WTC11 (cell line): ENCODE measurements around the gene SERPINB12. TPM values are rescaled to one million over a fixed set of nuclear protein-coding genes. Genes with fewer than 3 reads are reported as not detected.

Experiments
- ATAC-seq: fragments of 200-7000 bp; cut with Tn5 transposase; 2 replicates; pipeline ENCODE4 v1.10.0; 2021; ENCODE audit warnings: mild to moderate bottlenecking, moderate library complexity
- CTCF ChIA-PET: fragments of 300-600 bp; sonication (Branson Sonifier 250); formaldehyde crosslinking; loops from one replicate; lab custom pipeline; 2021; ENCODE audit warnings: antibody characterized with exemption; lab: Charles Lee
- POLR2A ChIA-PET: fragments of 350-600 bp; sonication (Branson Sonifier 250); formaldehyde crosslinking; loops from one replicate; lab custom pipeline; 2021; ENCODE audit warnings: antibody characterized with exemption; lab: Charles Lee
- DNase-seq: peaks from one replicate; pipeline ENCODE4 v3.0.0; 2021; ENCODE audit warnings: low spot score
- H3K27ac Mint-ChIP-seq: 2 replicates; pipeline ENCODE4 v1.8.0; 2021; ENCODE audit warnings: mixed read lengths
- H3K27me3 Mint-ChIP-seq: 2 replicates; pipeline ENCODE4 v1.8.0; 2021; ENCODE audit warnings: low read depth, mild to moderate bottlenecking, moderate library complexity, mixed read lengths
- H3K36me3 Mint-ChIP-seq: 2 replicates; pipeline ENCODE4 v1.8.0; 2021; ENCODE audit warnings: mixed read lengths
- H3K4me1 Mint-ChIP-seq: 2 replicates; pipeline ENCODE4 v1.8.0; 2022; ENCODE audit warnings: mixed read lengths
- H3K4me3 Mint-ChIP-seq: 2 replicates; pipeline ENCODE4 v1.8.0; 2021; ENCODE audit warnings: mild to moderate bottlenecking, moderate library complexity, mixed read lengths
- H3K9me3 Mint-ChIP-seq: 2 replicates; pipeline ENCODE4 v1.8.0; 2021; ENCODE audit warnings: mixed read lengths
- CREM ChIP-seq: sonication (generic); formaldehyde crosslinking; IDR thresholded peaks from 2 replicates; pipeline ENCODE4 v1.8.1; 2022; ENCODE audit warnings: mild to moderate bottlenecking, missing genetic modification reagents, moderate library complexity
- GABPB1 ChIP-seq: sonication (generic); formaldehyde crosslinking; IDR thresholded peaks from 2 replicates; pipeline ENCODE4 v1.8.1; 2023; ENCODE audit warnings: mild to moderate bottlenecking, missing genetic modification reagents
- GRHL2 ChIP-seq: fragments of 250-450 bp; sonication (Bioruptor Pico); IDR thresholded peaks from 2 replicates; pipeline ENCODE4 v1.8.0; 2022; ENCODE audit warnings: mild to moderate bottlenecking, moderate library complexity; ENCODE audit not compliant: insufficient replicate concordance, severe bottlenecking
- HMGA2 ChIP-seq: fragments of 250-450 bp; sonication (Bioruptor Pico); IDR thresholded peaks from 2 replicates; pipeline ENCODE4 v1.4.0; 2021; ENCODE audit warnings: mild to moderate bottlenecking, moderate library complexity
- KAT7 ChIP-seq: sonication (generic); formaldehyde crosslinking; IDR thresholded peaks from 2 replicates; pipeline ENCODE4 v1.8.1; 2023; ENCODE audit warnings: missing genetic modification reagents, mild to moderate bottlenecking, borderline replicate concordance
- MAX ChIP-seq: sonication (generic); formaldehyde crosslinking; IDR thresholded peaks from 2 replicates; pipeline ENCODE4 v1.8.0; 2022; ENCODE audit warnings: mild to moderate bottlenecking, missing genetic modification reagents
- NFE2L1 ChIP-seq: sonication (generic); formaldehyde crosslinking; IDR thresholded peaks from 2 replicates; pipeline ENCODE4 v1.8.1; 2023; ENCODE audit warnings: missing genetic modification reagents
- NR2C2 ChIP-seq: sonication (generic); formaldehyde crosslinking; IDR thresholded peaks from 2 replicates; pipeline ENCODE4 v1.8.0; 2022; ENCODE audit warnings: mild to moderate bottlenecking, missing genetic modification reagents
- OVOL2 ChIP-seq: fragments of 250-450 bp; sonication (Bioruptor Pico); IDR thresholded peaks from 2 replicates; pipeline ENCODE4 v1.9.0; 2021; ENCODE audit warnings: mild to moderate bottlenecking, borderline replicate concordance
- PREB ChIP-seq: sonication (generic); formaldehyde crosslinking; IDR thresholded peaks from 2 replicates; pipeline ENCODE4 v1.8.1; 2022; ENCODE audit warnings: mild to moderate bottlenecking, missing genetic modification reagents, moderate library complexity, borderline replicate concordance
- PRRX2 ChIP-seq: fragments of 250-450 bp; sonication (Bioruptor Pico); IDR thresholded peaks from 2 replicates; pipeline ENCODE4 v1.8.0; 2021; ENCODE audit warnings: mild to moderate bottlenecking
- RELA ChIP-seq: sonication (generic); formaldehyde crosslinking; IDR thresholded peaks from 2 replicates; pipeline ENCODE4 v1.8.1; 2022; ENCODE audit warnings: missing genetic modification reagents, mild to moderate bottlenecking, borderline replicate concordance
- SMAD4 ChIP-seq: sonication (generic); formaldehyde crosslinking; IDR thresholded peaks from 2 replicates; pipeline ENCODE4 v1.8.0; 2022; ENCODE audit warnings: mild to moderate bottlenecking, missing genetic modification reagents
- SP1 ChIP-seq: sonication (generic); formaldehyde crosslinking; conservative IDR thresholded peaks from 2 replicates; pipeline ENCODE4 v1.8.1; 2022; ENCODE audit warnings: missing genetic modification reagents
- TEAD4 ChIP-seq: sonication (generic); formaldehyde crosslinking; IDR thresholded peaks from 2 replicates; pipeline ENCODE4 v1.8.0; 2022; ENCODE audit warnings: mild to moderate bottlenecking, missing genetic modification reagents
- ZBTB43 ChIP-seq: sonication (generic); formaldehyde crosslinking; IDR thresholded peaks from 2 replicates; pipeline ENCODE4 v1.8.1; 2023; ENCODE audit warnings: mild to moderate bottlenecking, missing genetic modification reagents
- ZNF219 ChIP-seq: sonication (generic); formaldehyde crosslinking; IDR thresholded peaks from 2 replicates; pipeline ENCODE4 v1.8.0; 2023; ENCODE audit warnings: missing genetic modification reagents, mild to moderate bottlenecking, borderline replicate concordance
- ZNF263 ChIP-seq: sonication (generic); formaldehyde crosslinking; IDR thresholded peaks from 2 replicates; pipeline ENCODE4 v1.8.1; 2022; ENCODE audit warnings: low read depth, mild to moderate bottlenecking, moderate library complexity, missing genetic modification reagents
- ZNF416 ChIP-seq: fragments of 250-450 bp; sonication (Bioruptor Pico); IDR thresholded peaks from 2 replicates; pipeline ENCODE4 v1.9.0; 2021; ENCODE audit warnings: mild to moderate bottlenecking, inconsistent platforms
- ZNF423 ChIP-seq: fragments of 250-450 bp; sonication (Bioruptor Pico); IDR thresholded peaks from 2 replicates; pipeline ENCODE4 v2.1.2; 2022; ENCODE audit warnings: mild to moderate bottlenecking, moderate library complexity
- total RNA-seq: library from RNA; stranded (reverse); gene quantifications from 3 replicates; pipeline ENCODE4 v1.2.3, GENCODE V29; 2021
- TF ChIP-seq, protein P1 (sequence below): sonication (generic); formaldehyde crosslinking; IDR thresholded peaks from 2 replicates; pipeline ENCODE4 v1.8.0; 2022; ENCODE audit warnings: missing genetic modification reagents
- TF ChIP-seq, protein P2 (sequence below): fragments of 250-450 bp; sonication (Bioruptor Pico); IDR thresholded peaks from 2 replicates; pipeline ENCODE4 v1.9.0; 2021; ENCODE audit warnings: mild to moderate bottlenecking
- TF ChIP-seq, protein P3 (sequence below): fragments of 250-450 bp; sonication (Bioruptor Pico); IDR thresholded peaks from 2 replicates; pipeline ENCODE4 v1.9.0; 2021; ENCODE audit warnings: moderate library complexity, mild to moderate bottlenecking, inconsistent platforms, borderline replicate concordance
- TF ChIP-seq, protein P4 (sequence below): sonication (generic); formaldehyde crosslinking; IDR thresholded peaks from 2 replicates; pipeline ENCODE4 v1.8.1; 2023; ENCODE audit warnings: mild to moderate bottlenecking, missing genetic modification reagents, moderate library complexity
- TF ChIP-seq, protein P5 (sequence below): sonication (generic); formaldehyde crosslinking; IDR thresholded peaks from 2 replicates; pipeline ENCODE4 v1.8.1; 2022; ENCODE audit warnings: low read depth, missing genetic modification reagents, borderline replicate concordance

The SERPINB12 gene
- total RNA-seq, 1 experiment from 2014 or later: not detected

- H3K4me3 Mint-ChIP-seq: no peak overlapping the region
- no peaks in the 10 kb centered on the region for H3K36me3 Mint-ChIP-seq
- no peak overlapping the region for H3K27ac Mint-ChIP-seq
- no peak for DNase-seq
- ATAC-seq: no peak
- H3K27me3 Mint-ChIP-seq: no peaks in the 10 kb centered on the region
- TF ChIP-seq ZNF263 (CRISPR knock-in tag) (no peak), NFE2L1 (CRISPR knock-in tag) (no peak), GABPB1 (no peak), KAT7 (CRISPR knock-in tag) (no peak), ZBTB43 (CRISPR knock-in tag) (no peak), ZNF423 (CRISPR knock-in tag) (no peak), SMAD4 (CRISPR knock-in tag) (no peak), HMGA2 (CRISPR knock-in tag) (no peak)
- TF ChIP-seq, protein P1, sequence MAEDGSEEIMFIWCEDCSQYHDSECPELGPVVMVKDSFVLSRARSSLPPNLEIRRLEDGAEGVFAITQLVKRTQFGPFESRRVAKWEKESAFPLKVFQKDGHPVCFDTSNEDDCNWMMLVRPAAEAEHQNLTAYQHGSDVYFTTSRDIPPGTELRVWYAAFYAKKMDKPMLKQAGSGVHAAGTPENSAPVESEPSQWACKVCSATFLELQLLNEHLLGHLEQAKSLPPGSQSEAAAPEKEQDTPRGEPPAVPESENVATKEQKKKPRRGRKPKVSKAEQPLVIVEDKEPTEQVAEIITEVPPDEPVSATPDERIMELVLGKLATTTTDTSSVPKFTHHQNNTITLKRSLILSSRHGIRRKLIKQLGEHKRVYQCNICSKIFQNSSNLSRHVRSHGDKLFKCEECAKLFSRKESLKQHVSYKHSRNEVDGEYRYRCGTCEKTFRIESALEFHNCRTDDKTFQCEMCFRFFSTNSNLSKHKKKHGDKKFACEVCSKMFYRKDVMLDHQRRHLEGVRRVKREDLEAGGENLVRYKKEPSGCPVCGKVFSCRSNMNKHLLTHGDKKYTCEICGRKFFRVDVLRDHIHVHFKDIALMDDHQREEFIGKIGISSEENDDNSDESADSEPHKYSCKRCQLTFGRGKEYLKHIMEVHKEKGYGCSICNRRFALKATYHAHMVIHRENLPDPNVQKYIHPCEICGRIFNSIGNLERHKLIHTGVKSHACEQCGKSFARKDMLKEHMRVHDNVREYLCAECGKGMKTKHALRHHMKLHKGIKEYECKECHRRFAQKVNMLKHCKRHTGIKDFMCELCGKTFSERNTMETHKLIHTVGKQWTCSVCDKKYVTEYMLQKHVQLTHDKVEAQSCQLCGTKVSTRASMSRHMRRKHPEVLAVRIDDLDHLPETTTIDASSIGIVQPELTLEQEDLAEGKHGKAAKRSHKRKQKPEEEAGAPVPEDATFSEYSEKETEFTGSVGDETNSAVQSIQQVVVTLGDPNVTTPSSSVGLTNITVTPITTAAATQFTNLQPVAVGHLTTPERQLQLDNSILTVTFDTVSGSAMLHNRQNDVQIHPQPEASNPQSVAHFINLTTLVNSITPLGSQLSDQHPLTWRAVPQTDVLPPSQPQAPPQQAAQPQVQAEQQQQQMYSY: no peak
- TF ChIP-seq, all 79 proteins: peak for 0
- ChIA-PET CTCF (no interaction called here), POLR2A (no interaction called here)
- Mint-ChIP-seq H3K4me1 (no peaks in the 10 kb centered on the region), H3K9me3 (no peaks in the 10 kb centered on the region)
Observed at GRCh38 chr18:63585988-63586387, 43.8 kb downstream of the SERPINB12 start.

- POLR2A ChIA-PET: no interaction called here
- TF ChIP-seq HMGA2 (CRISPR knock-in tag) (no peak), PREB (CRISPR knock-in tag) (no peak), SP1 (CRISPR knock-in tag) (no peak)
- TF ChIP-seq, protein P2, sequence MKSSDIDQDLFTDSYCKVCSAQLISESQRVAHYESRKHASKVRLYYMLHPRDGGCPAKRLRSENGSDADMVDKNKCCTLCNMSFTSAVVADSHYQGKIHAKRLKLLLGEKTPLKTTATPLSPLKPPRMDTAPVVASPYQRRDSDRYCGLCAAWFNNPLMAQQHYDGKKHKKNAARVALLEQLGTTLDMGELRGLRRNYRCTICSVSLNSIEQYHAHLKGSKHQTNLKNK (CRISPR knock-in tag): no peak
- no peaks in the 10 kb centered on the region for H3K9me3 Mint-ChIP-seq
- H3K4me3 Mint-ChIP-seq: no peak overlapping the region
- DNase-seq (no peak), ATAC-seq (no peak)
- no peaks in the 10 kb centered on the region for H3K4me1 Mint-ChIP-seq
- no peak overlapping the region for H3K27ac Mint-ChIP-seq
- CTCF ChIA-PET: no interaction called here
- H3K36me3 Mint-ChIP-seq: no peaks in the 10 kb centered on the region
- H3K27me3 Mint-ChIP-seq: no peaks in the 10 kb centered on the region
Observed at GRCh38 chr18:63586431-63586830, 44.3 kb downstream of the SERPINB12 start.

DNA sequence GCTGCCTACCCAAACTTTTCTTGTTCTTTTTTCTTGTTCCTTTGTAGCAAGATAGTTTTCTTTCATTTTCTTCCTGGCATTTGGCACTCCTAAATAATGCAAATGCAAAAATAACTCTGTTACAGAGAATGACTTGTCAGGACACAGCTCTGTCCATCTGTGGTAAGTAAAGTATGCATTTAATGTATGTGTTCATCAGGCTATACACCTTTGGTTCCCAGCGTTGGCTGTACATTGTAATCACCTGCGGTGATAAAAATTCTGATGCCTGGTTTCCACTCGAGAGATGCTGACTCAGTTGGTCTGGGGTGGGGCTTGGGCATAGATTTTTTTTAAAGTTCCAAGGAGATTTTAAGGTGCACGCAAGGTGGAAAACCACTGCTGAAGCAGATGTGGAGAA lies 44.8 kb downstream of the SERPINB12 start, which contains the start of gene SERPINB13:
SERPINB13 (plus strand) TSS at position 378 of the 400 bp plus-strand sequence. CDS start 1,325 bp downstream, outside the sequence.
- H3K36me3 Mint-ChIP-seq: no peaks in the 10 kb centered on the region
- ChIA-PET POLR2A (no interaction called here), CTCF (no interaction called here)
- H3K27me3 Mint-ChIP-seq: no peaks in the 10 kb centered on the region
- H3K4me1 Mint-ChIP-seq: no peaks in the 10 kb centered on the region
- no peak for ATAC-seq
- no peak within 1 kb of the TSS for H3K4me3 Mint-ChIP-seq
- no peaks in the 10 kb centered on the region for H3K9me3 Mint-ChIP-seq
- DNase-seq: no peak
- no peak within 1 kb of the TSS for H3K27ac Mint-ChIP-seq
- TF ChIP-seq, protein P3, sequence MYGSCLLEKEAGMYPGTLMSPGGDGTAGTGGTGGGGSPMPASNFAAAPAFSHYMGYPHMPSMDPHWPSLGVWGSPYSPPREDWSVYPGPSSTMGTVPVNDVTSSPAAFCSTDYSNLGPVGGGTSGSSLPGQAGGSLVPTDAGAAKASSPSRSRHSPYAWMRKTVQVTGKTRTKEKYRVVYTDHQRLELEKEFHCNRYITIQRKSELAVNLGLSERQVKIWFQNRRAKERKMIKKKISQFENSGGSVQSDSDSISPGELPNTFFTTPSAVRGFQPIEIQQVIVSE (CRISPR knock-in tag): no peak
- TF ChIP-seq NR2C2 (no peak), GRHL2 (CRISPR knock-in tag) (no peak), PRRX2 (no peak), OVOL2 (CRISPR knock-in tag) (no peak), MAX (CRISPR knock-in tag) (no peak), RELA (CRISPR knock-in tag) (no peak), ZNF416 (CRISPR knock-in tag) (no peak), NFE2L1 (CRISPR knock-in tag) (no peak), TEAD4 (CRISPR knock-in tag) (no peak), ZNF219 (CRISPR knock-in tag) (no peak), CREM (no peak)
- TF ChIP-seq, protein P4, sequence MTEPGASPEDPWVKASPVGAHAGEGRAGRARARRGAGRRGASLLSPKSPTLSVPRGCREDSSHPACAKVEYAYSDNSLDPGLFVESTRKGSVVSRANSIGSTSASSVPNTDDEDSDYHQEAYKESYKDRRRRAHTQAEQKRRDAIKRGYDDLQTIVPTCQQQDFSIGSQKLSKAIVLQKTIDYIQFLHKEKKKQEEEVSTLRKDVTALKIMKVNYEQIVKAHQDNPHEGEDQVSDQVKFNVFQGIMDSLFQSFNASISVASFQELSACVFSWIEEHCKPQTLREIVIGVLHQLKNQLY (CRISPR knock-in tag): no peak
- TF ChIP-seq, protein P5, sequence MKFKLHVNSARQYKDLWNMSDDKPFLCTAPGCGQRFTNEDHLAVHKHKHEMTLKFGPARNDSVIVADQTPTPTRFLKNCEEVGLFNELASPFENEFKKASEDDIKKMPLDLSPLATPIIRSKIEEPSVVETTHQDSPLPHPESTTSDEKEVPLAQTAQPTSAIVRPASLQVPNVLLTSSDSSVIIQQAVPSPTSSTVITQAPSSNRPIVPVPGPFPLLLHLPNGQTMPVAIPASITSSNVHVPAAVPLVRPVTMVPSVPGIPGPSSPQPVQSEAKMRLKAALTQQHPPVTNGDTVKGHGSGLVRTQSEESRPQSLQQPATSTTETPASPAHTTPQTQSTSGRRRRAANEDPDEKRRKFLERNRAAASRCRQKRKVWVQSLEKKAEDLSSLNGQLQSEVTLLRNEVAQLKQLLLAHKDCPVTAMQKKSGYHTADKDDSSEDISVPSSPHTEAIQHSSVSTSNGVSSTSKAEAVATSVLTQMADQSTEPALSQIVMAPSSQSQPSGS (CRISPR knock-in tag): no peak
